IMR-90 (cell line): ENCODE measurements around the gene CASP7. TPM values are rescaled to one million over a fixed set of nuclear protein-coding genes. Genes with fewer than 3 reads are reported as not detected.

ENCODE experiments used
- ATAC-seq: fragments of 200-7000 bp; cut with Tn5 transposase; 2 replicates; pipeline ENCODE4 v1.9.1; 2020; ENCODE audit warnings: low read depth, mild to moderate bottlenecking, moderate library complexity
- BruUV-seq: library from RNA; stranded (reverse); fragments of 400-500 nt; replicated peaks from 2 replicates; lab custom pipeline; 2021; lab: Mats Ljungman, UMichigan
- CTCF ChIA-PET: fragments of 300-600 bp; formaldehyde crosslinking; extraction: SDS; loops from one replicate; lab custom pipeline; 2021; ENCODE audit warnings: antibody characterized with exemption; lab: Yijun Ruan, JAX
- POLR2A ChIA-PET: fragments of 300-600 bp; sonication (Branson Sonifier 250); formaldehyde crosslinking; loops from one replicate; lab custom pipeline; 2022; ENCODE audit warnings: antibody characterized with exemption; ENCODE audit not compliant: unreplicated experiment; lab: Charles Lee
- DNase-seq: peaks from one replicate; pipeline ENCODE4 v3.0.0; 2013
- H2AFZ ChIP-seq: replicated peaks from 2 replicates; pipeline ENCODE3; 2013; ENCODE audit warnings: low read length, mild to moderate bottlenecking; ENCODE audit not compliant: poor library complexity
- H2AK5ac ChIP-seq: 2 replicates; pipeline ENCODE4 v1.6.1; 2013; ENCODE audit warnings: low read depth, low read length, inconsistent platforms
- H2AK9ac ChIP-seq: replicated peaks from 2 replicates; pipeline ENCODE3; 2013; ENCODE audit warnings: mild to moderate bottlenecking, low read depth, low read length, moderate library complexity; ENCODE audit not compliant: poor library complexity
- H2BK120ac ChIP-seq: 2 replicates; pipeline ENCODE4 v1.6.1; 2013; ENCODE audit warnings: low read depth, low read length, inconsistent platforms
- H2BK15ac ChIP-seq: 3 replicates; pipeline ENCODE4 v1.6.1; 2013; ENCODE audit warnings: low read depth, low read length, inconsistent platforms
- H2BK20ac ChIP-seq: 2 replicates; pipeline ENCODE4 v1.6.1; 2013; ENCODE audit warnings: low read depth, mild to moderate bottlenecking, inconsistent platforms, low read length, moderate library complexity
- H2BK5ac ChIP-seq: 2 replicates; pipeline ENCODE4 v1.6.1; 2013; ENCODE audit warnings: mild to moderate bottlenecking, low read depth, low read length, inconsistent platforms; ENCODE audit not compliant: poor library complexity, severe bottlenecking
- H3K14ac ChIP-seq: replicated peaks from 2 replicates; pipeline ENCODE4 v1.6.1; 2013; ENCODE audit warnings: low read depth, low read length, inconsistent platforms
- H3K18ac ChIP-seq: 2 replicates; pipeline ENCODE4 v1.6.1; 2013; ENCODE audit warnings: low read depth, low read length, control low read depth
- H3K23ac ChIP-seq: 2 replicates; pipeline ENCODE4 v1.6.1; 2013; ENCODE audit warnings: low read depth, low read length, inconsistent platforms
- H3K27ac ChIP-seq: 2 replicates; pipeline ENCODE4 v1.5.1; 2013; ENCODE audit warnings: mild to moderate bottlenecking, control low read depth, low read length; ENCODE audit not compliant: insufficient read depth
- H3K27me3 ChIP-seq: 2 replicates; pipeline ENCODE4 v1.6.1; 2013; ENCODE audit warnings: low read length; ENCODE audit not compliant: control insufficient read depth, insufficient read depth
- H3K36me3 ChIP-seq: 2 replicates; pipeline ENCODE4 v1.6.1; 2013; ENCODE audit warnings: low read length, mixed read lengths; ENCODE audit not compliant: control insufficient read depth, insufficient read depth
- H3K4ac ChIP-seq: 2 replicates; pipeline ENCODE4 v1.6.1; 2013; ENCODE audit warnings: low read depth, low read length, inconsistent platforms
- H3K4me1 ChIP-seq: 2 replicates; pipeline ENCODE4 v1.6.1; 2013; ENCODE audit warnings: low read length, mixed read lengths; ENCODE audit not compliant: control insufficient read depth, insufficient read depth
- H3K4me2 ChIP-seq: 2 replicates; pipeline ENCODE4 v1.6.1; 2013; ENCODE audit warnings: low read depth, mild to moderate bottlenecking, control low read depth, low read length, moderate library complexity
- H3K4me3 ChIP-seq: 2 replicates; pipeline ENCODE4 v1.5.1; 2013; ENCODE audit warnings: low read depth, mild to moderate bottlenecking, control low read depth, low read length, moderate library complexity; ENCODE audit not compliant: insufficient read depth
- H3K56ac ChIP-seq: 2 replicates; pipeline ENCODE4 v1.6.1; 2013; ENCODE audit warnings: low read length, inconsistent platforms; ENCODE audit not compliant: insufficient read depth; ENCODE audit errors: extremely low read depth
- H3K79me1 ChIP-seq, 2 experiments: 2 replicates each; pipeline ENCODE4 v1.6.1; 2013; ENCODE audit warnings: low read length in 2 of 2, inconsistent platforms in 1 of 2, low read depth in 1 of 2
- H3K9ac ChIP-seq: 2 replicates; pipeline ENCODE4 v1.6.1; 2013; ENCODE audit warnings: low read depth, low read length, control low read depth
- H3K9me1 ChIP-seq: 2 replicates; pipeline ENCODE4 v1.6.1; 2013; ENCODE audit warnings: low read length, inconsistent platforms; ENCODE audit not compliant: insufficient read depth
- H3K9me3 ChIP-seq: 2 replicates; pipeline ENCODE4 v1.6.1; 2013; ENCODE audit warnings: low read length; ENCODE audit not compliant: control insufficient read depth, insufficient read depth
- H4K20me1 ChIP-seq: 2 replicates; pipeline ENCODE4 v1.6.1; 2013; ENCODE audit warnings: low read length, inconsistent platforms; ENCODE audit not compliant: insufficient read depth
- H4K5ac ChIP-seq: 2 replicates; pipeline ENCODE4 v1.6.1; 2013; ENCODE audit warnings: mild to moderate bottlenecking, low read depth, low read length, control low read depth
- H4K8ac ChIP-seq, 2 experiments: 2 replicates each; pipeline ENCODE4 v1.6.1; 2013; ENCODE audit warnings: low read depth in 2 of 2, low read length in 2 of 2, control low read depth in 1 of 2, inconsistent platforms in 1 of 2
- H4K91ac ChIP-seq: 2 replicates; pipeline ENCODE4 v1.6.1; 2013; ENCODE audit warnings: low read depth, low read length, inconsistent platforms; ENCODE audit not compliant: insufficient read depth
- BHLHE40 ChIP-seq: fragments of 150-350 bp; IDR thresholded peaks from 2 replicates; pipeline ENCODE4 v1.6.1; 2016; ENCODE audit warnings: mild to moderate bottlenecking, low read depth, low read length
- CTCF ChIP-seq: conservative IDR thresholded peaks from 2 replicates; pipeline ENCODE4 v1.5.1; 2012; ENCODE audit warnings: mild to moderate bottlenecking, low read depth, low read length, improper control_type of control experiment
- MAZ ChIP-seq: IDR thresholded peaks from 2 replicates; pipeline ENCODE4 v1.6.1; 2012; ENCODE audit warnings: low read depth, mild to moderate bottlenecking, low read length, improper control_type of control experiment, moderate library complexity, borderline replicate concordance
- MXI1 ChIP-seq: IDR thresholded peaks from 2 replicates; pipeline ENCODE4 v1.6.1; 2012; ENCODE audit warnings: low read depth, mild to moderate bottlenecking, low read length, moderate library complexity, borderline replicate concordance
- POLR2A ChIP-seq: IDR thresholded peaks from 2 replicates; pipeline ENCODE4 v1.6.1; 2012; ENCODE audit warnings: mild to moderate bottlenecking, low read depth, low read length
- SMC3 ChIP-seq: fragments of 150-350 bp; IDR thresholded peaks from 2 replicates; pipeline ENCODE4 v1.6.1; 2016; ENCODE audit warnings: low read depth, mild to moderate bottlenecking, antibody characterized with exemption, low read length, moderate library complexity
- USF2 ChIP-seq: fragments of 150-350 bp; IDR thresholded peaks from 2 replicates; pipeline ENCODE4 v1.6.1; 2017; ENCODE audit warnings: mild to moderate bottlenecking, antibody characterized with exemption, low read length, low read depth
- WGBS, 2 experiments: methylation state at CpG; one replicate each; pipeline versions ENCODE4 v1.1.5 to v1.1.7; 2013; ENCODE audit warnings: missing lambda C conversion rate in 2 of 2; ENCODE audit not compliant: insufficient read length in 1 of 2; ENCODE audit errors: extremely low coverage in 2 of 2; 5-methylcytosine and 5-hydroxymethylcytosine counted together
- dilution Hi-C: fragments of 300-500 bp; cut with HindIII; formaldehyde crosslinking; loops from one replicate; pipeline ENCODE4 v1.14.3; 2018; ENCODE audit warnings: low sequenced_read_pairs; ENCODE audit not compliant: unreplicated experiment
- in situ Hi-C: fragments of 300-500 bp; cut with MboI; formaldehyde crosslinking; loops from 3 replicates; pipeline ENCODE4 v1.14.3; 2019; ENCODE audit warnings: low sequenced_read_pairs, inconsistent platforms, mixed read lengths
- intact Hi-C: fragments of 100-400 bp; cut with micrococcal nuclease; formaldehyde crosslinking; loops from 2 replicates; pipeline ENCODE4 v1.10.0; 2022
- polyA plus RNA-seq, 3 experiments: library from polyadenylated mRNA; depleted of rRNA; stranded (reverse); fragments of >200 nt; gene quantifications; 2 replicates each; pipeline ENCODE4 v1.2.3, GENCODE V29; 2012; ENCODE audit warnings: low replicate concordance in 1 of 3
- total RNA-seq: library from RNA; depleted of rRNA; stranded (reverse); fragments of >200 nt; gene quantifications from 2 replicates; pipeline ENCODE4 v1.2.3, GENCODE V29; 2012

The CASP7 gene
- total and polyA plus RNA-seq, 2 of the 4 experiments (the other 2 are of a cell fraction) = 15.1 to 16.7 TPM

- Histone ChIP-seq H3K36me3 (no peaks in the 10 kb centered on the region), H4K8ac (no peak overlapping the region), H2AK5ac (no peak overlapping the region), H3K4me3 (no peak overlapping the region), H2BK5ac (no peak overlapping the region), H3K4me2 (no peak overlapping the region), H3K18ac (no peak overlapping the region), H3K4ac (no peak overlapping the region), H2AFZ (no peak overlapping the region), H3K27ac (no peak overlapping the region), H3K9ac (no peak overlapping the region), H3K4me1 (0 out of 2 replicates have a peak, but pooled peaks cover 3% of the 10 kb centered on the region), H2BK120ac (no peak overlapping the region), H4K20me1 (no peaks in the 10 kb centered on the region), H2AK9ac (no peak overlapping the region), H2BK15ac (no peak overlapping the region), H3K27me3 (peaks cover 24% of the 10 kb centered on the region), H3K56ac (no peak overlapping the region), H3K9me3 (no peaks in the 10 kb centered on the region), H3K9me1 (no peaks in the 10 kb centered on the region), H3K23ac (no peak overlapping the region), H3K14ac (no peak overlapping the region), H4K91ac (no peak overlapping the region), H2BK20ac (no peak overlapping the region), H4K5ac (no peak overlapping the region), H3K79me1 (no peaks in the 10 kb centered on the region)
- ATAC-seq (no peak), DNase-seq (no peak)
- in situ Hi-C loops (no loop called here), dilution Hi-C loops (no loop called here), intact Hi-C loops (no loop called here)
- CTCF ChIA-PET = no interaction called here
- 52% methylated on average over 2 of the region's 3 CpGs; no CpG with 5 or more reads in 1 of the 2 experiments for whole genome bisulfite sequencing, 2 experiments
- POLR2A ChIA-PET = no interaction called here
- TF ChIP-seq MAZ (no peak), CTCF (no peak), SMC3 (no peak), BHLHE40 (no peak), USF2 (no peak), MXI1 (no peak), POLR2A (no peak)
- no TSS peak for BruUV-seq
These were observed 31.9 kb upstream of the CASP7 start for GRCh38 chr10:113647812-113648211.
